ENCODE results near the gene ZMPSTE24. TPM values are rescaled to one million over a fixed set of nuclear protein-coding genes. Genes with fewer than 3 reads are reported as not detected.

ZMPSTE24 gene
- total and polyA plus RNA-seq, 3 donors from 2014 or later, result 22.5 to 31.3 (median 30.4) TPM

- Histone ChIP-seq H3K9me3 (no peaks in the 10 kb centered on the region), H3K4me1 (peaks cover 7% of the 10 kb centered on the region), H3K27ac (no peak overlapping the region), H3K4me3 (no peak overlapping the region), H3K36me3 (ENCODE audit: low read depth, missing control alignments) (no peaks in the 10 kb centered on the region), H3K27me3 (no peaks in the 10 kb centered on the region)
- peak; percentile 48 for DNase-seq
- WGBS, 2 donors, result 43 to 60% methylated on average over 1 to 6 of the region's 6 CpGs
- intact Hi-C loops (cut with DNase I; ENCODE audit: low total_unique reads), result no loop called here
- TF ChIP-seq CTCF (IDR thresholded peaks at IDR 0.05), result no peak
- no peak for TF ChIP-seq POLR2A (IDR thresholded peaks at IDR 0.05)
Measured at GRCh38 chr1:40308036-40308727, 50.1 kb downstream of the ZMPSTE24 start.

DNA sequence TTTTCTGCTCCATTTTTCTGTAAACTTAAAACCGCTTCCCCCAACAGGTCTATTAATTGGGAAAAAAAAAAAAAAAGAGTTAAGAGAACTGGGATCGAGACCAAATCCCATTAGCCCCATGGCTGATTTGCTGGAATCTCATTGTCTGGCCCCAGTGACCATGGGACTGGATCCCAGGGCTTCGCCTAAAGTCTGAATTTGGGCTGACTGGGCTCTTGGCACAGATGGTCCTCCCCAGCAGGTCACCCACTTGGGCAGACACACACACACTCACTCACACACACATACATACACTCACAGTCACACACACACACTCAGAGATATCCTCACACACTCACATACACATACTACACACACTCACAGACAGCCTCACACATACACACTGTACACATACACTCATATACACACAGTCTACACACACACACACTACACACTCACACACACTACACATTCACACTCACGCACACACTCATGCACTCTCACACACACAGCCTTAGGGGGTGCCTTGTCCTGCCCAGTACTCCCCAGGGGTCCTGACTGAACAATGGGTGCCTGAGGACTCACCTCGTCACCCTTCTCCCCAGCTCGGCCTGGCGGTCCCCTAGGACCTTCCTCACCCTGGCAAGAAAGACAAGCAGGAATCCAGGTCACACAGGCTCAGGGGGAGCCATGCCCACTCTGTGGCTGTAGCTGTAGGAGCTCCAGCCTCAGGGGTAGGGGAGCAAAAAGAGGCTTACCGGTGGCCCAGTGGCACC, 51.5 kb downstream of the ZMPSTE24 start:
- Histone ChIP-seq H3K36me3 (ENCODE audit: low read depth, missing control alignments) (no peaks in the 10 kb centered on the region), H3K4me1 (peaks cover 7% of the 10 kb centered on the region), H3K27me3 (no peaks in the 10 kb centered on the region), H3K27ac (no peak overlapping the region), H3K9me3 (no peaks in the 10 kb centered on the region), H3K4me3 (no peak overlapping the region)
- DNase-seq, result peak; percentile 59
- intact Hi-C loops (cut with DNase I; ENCODE audit: low total_unique reads), result loop anchor here (10.0 kb wide), 1 partner anchor 165 kb away; no protein-coding TSS in a partner anchor
- WGBS, 2 donors, result 73 to 75% methylated on average over 8 of the region's 8 CpGs
- TF ChIP-seq POLR2A (IDR thresholded peaks at IDR 0.05), result no peak
- no peak for TF ChIP-seq CTCF (IDR thresholded peaks at IDR 0.05)

GRCh38 chr1:40310129-40310461, 52.1 kb downstream of the ZMPSTE24 start:
- Histone ChIP-seq H3K36me3 (ENCODE audit: low read depth, missing control alignments) (no peaks in the 10 kb centered on the region), H3K4me1 (peaks cover 7% of the 10 kb centered on the region), H3K27me3 (no peaks in the 10 kb centered on the region), H3K4me3 (no peak overlapping the region), H3K9me3 (no peaks in the 10 kb centered on the region), H3K27ac (no peak overlapping the region)
- DNase-seq, result no peak
- intact Hi-C loops (cut with DNase I; ENCODE audit: low total_unique reads), result loop anchor here (10.0 kb wide), 1 partner anchor 165 kb away; no protein-coding TSS in a partner anchor
- no peak for TF ChIP-seq POLR2A (IDR thresholded peaks at IDR 0.05)
- no peak for TF ChIP-seq CTCF (IDR thresholded peaks at IDR 0.05)
- WGBS, 2 donors, result 83 to 100% methylated on average over 1 to 2 of the region's 2 CpGs

DNA sequence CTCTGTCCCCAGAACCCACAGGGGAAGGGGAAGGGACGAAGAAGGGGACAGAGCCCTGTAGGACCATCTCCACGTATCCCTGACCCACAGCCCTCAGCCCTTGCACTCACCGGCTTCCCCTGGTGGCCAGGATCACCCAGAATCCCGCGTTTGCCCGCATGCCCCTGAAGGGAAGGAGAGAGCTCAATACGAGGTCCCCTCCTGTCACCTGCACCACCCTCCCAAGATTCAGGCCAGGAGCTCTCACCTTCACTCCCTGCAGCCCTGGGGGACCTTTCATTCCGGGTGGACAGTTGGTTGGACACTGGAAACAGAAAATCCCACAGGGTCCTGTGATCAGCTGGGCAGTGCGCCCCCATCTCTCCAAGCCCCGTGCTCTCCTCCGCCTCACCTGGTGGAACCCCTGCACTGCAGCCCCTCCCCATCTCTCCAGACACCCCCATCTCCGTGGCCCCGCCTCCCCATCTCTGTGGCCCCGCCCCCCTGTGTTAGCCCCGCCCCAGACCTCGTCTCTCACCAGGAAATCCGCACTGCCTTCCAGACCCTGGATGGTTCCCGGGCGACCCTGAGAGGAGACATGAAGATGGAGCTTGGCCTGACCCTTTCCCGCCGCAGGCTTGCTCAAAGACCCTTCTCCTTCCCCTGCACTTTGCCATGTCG, 53.1 kb downstream of the ZMPSTE24 start:
- Histone ChIP-seq H3K4me3 (no peak overlapping the region), H3K27ac (no peak overlapping the region), H3K4me1 (peaks cover 10% of the 10 kb centered on the region), H3K36me3 (ENCODE audit: low read depth, missing control alignments) (no peaks in the 10 kb centered on the region), H3K27me3 (no peaks in the 10 kb centered on the region), H3K9me3 (no peaks in the 10 kb centered on the region)
- no peak for DNase-seq
- intact Hi-C loops (cut with DNase I; ENCODE audit: low total_unique reads), result loop anchor here (10.0 kb wide), 1 partner anchor 166 kb away; no protein-coding TSS in a partner anchor
- 78 to 87% methylated on average over 13 to 22 of the region's 22 CpGs for WGBS, 2 donors
- TF ChIP-seq CTCF (IDR thresholded peaks at IDR 0.05) (no peak), POLR2A (IDR thresholded peaks at IDR 0.05) (no peak)

All from testis (tissue), 3 donors.